Naive B cell (primary cell): ENCODE measurements around the gene ZNF714. TPM values are rescaled to one million over a fixed set of nuclear protein-coding genes. Genes with fewer than 3 reads are reported as not detected.

Source experiments
- ATAC-seq, 2 donors: fragments of 150-1000 bp; cut with Tn5 transposase; 2 replicates each; pipeline ENCODE4 v1.10.0; 2021; ENCODE audit warnings: low read depth in 2 of 2, mild to moderate bottlenecking in 2 of 2, moderate library complexity in 2 of 2
- DNase-seq: peaks from one replicate; pipeline ENCODE4 v3.0.0; 2022
- H3K27ac Mint-ChIP-seq, 6 donors: one replicate each; pipeline ENCODE4 v1.8.0; 2020 to 2022; ENCODE audit warnings: mild to moderate bottlenecking in 6 of 6, mixed read lengths in 6 of 6, moderate library complexity in 5 of 6, inconsistent platforms in 2 of 6
- H3K27me3 Mint-ChIP-seq, 3 donors: one replicate each; pipeline ENCODE4 v1.8.0; 2021 to 2022; ENCODE audit warnings: mixed read lengths in 3 of 3, mild to moderate bottlenecking in 1 of 3
- H3K36me3 Mint-ChIP-seq, 2 donors: one replicate each; pipeline ENCODE4 v1.8.0; 2020 to 2022; ENCODE audit warnings: mixed read lengths in 2 of 2, inconsistent platforms in 1 of 2, mild to moderate bottlenecking in 1 of 2
- H3K4me1 Mint-ChIP-seq, 3 donors: one replicate each; pipeline ENCODE4 v1.8.0; 2020 to 2022; ENCODE audit warnings: mixed read lengths in 3 of 3, inconsistent platforms in 1 of 3, mild to moderate bottlenecking in 1 of 3, moderate library complexity in 1 of 3
- H3K4me3 Mint-ChIP-seq, 8 donors: one replicate each; pipeline ENCODE4 v1.8.0; 2020 to 2022; ENCODE audit warnings: mild to moderate bottlenecking in 8 of 8, mixed read lengths in 8 of 8, moderate library complexity in 8 of 8, inconsistent platforms in 2 of 8
- H3K9me3 Mint-ChIP-seq, 7 donors: one replicate each; pipeline ENCODE4 v1.8.0; 2020 to 2022; ENCODE audit warnings: mixed read lengths in 7 of 7, mild to moderate bottlenecking in 5 of 7, inconsistent platforms in 2 of 7, moderate library complexity in 1 of 7
- polyA plus RNA-seq, 6 donors: library from polyadenylated mRNA; unstranded; fragments of 300-500 nt; fragmentation: Illumina TruSeq; gene quantifications; one replicate each; pipeline ENCODE4 v1.2.3, GENCODE V29; 2021; ENCODE audit warnings: low read depth in 6 of 6

The ZNF714 gene
- polyA plus RNA-seq = 10 to 100 TPM in 3 of 6 donors, 1 to 10 TPM in 3; 2.4 to 16.9 (median 10.5) TPM

GRCh38 chr19:21082011-21082975 is at the start of gene ZNF714:
ZNF714 (plus strand) TSS chr19:21082203; CDS start chr19:21098269, 16,066 bp downstream.
- Mint-ChIP-seq H3K4me1 (peaks cover 6 to 18% (median 16%) of the 10 kb centered on the region in 3 donors), H3K36me3 (no peaks in the 10 kb centered on the region), H3K27ac (peak within 1 kb of the TSS; percentile 85 to 99 (median 95)), H3K27me3 (no peaks in the 10 kb centered on the region), H3K4me3 (peak within 1 kb of the TSS; percentile 96 to 100 (median 100)), H3K9me3 (peaks cover 0 to 2% (median 0%) of the 10 kb centered on the region in 7 donors)
- peak; percentile 72 for DNase-seq
- ATAC-seq = peak; percentile 99 to 100

GRCh38 chr19:21045028-21045427 is 37.0 kb upstream of the ZNF714 start:
- H3K36me3 Mint-ChIP-seq = peaks cover 55 to 62% of the 10 kb centered on the region in 2 donors
- no peak overlapping the region for H3K4me3 Mint-ChIP-seq
- peaks cover 16 to 59% (median 50%) of the 10 kb centered on the region in 7 donors for H3K9me3 Mint-ChIP-seq
- H3K27me3 Mint-ChIP-seq = no peaks in the 10 kb centered on the region
- DNase-seq (no peak), ATAC-seq (no peak)
- peaks cover 13 to 34% (median 25%) of the 10 kb centered on the region in 3 donors for H3K4me1 Mint-ChIP-seq
- peak overlapping the region in 1 of 6 donors; percentile 70 for H3K27ac Mint-ChIP-seq

- DNase-seq (no peak), ATAC-seq (no peak)
- Mint-ChIP-seq H3K27me3 (no peaks in the 10 kb centered on the region), H3K4me1 (peaks cover 13 to 34% (median 25%) of the 10 kb centered on the region in 3 donors), H3K9me3 (peaks cover 16 to 68% (median 50%) of the 10 kb centered on the region in 7 donors), H3K27ac (peak overlapping the region in 1 of 6 donors; percentile 58), H3K4me3 (peak overlapping the region in 1 of 8 donors; percentile 29), H3K36me3 (peaks cover 56 to 61% of the 10 kb centered on the region in 2 donors)
Observed at GRCh38 chr19:21046489-21046888, 35.5 kb upstream of the ZNF714 start.

- Mint-ChIP-seq H3K27ac (peak overlapping the region in 1 of 6 donors; percentile 79), H3K27me3 (no peaks in the 10 kb centered on the region), H3K4me3 (no peak overlapping the region), H3K36me3 (peaks cover 61 to 67% of the 10 kb centered on the region in 2 donors), H3K9me3 (peaks cover 16 to 77% (median 57%) of the 10 kb centered on the region in 7 donors), H3K4me1 (peaks cover 13 to 34% (median 25%) of the 10 kb centered on the region in 3 donors)
- ATAC-seq (peak; percentile 54 to 55), DNase-seq (no peak)
Observed at GRCh38 chr19:21047716-21048115, 34.3 kb upstream of the ZNF714 start.

- no peak overlapping the region for H3K27ac Mint-ChIP-seq
- no peak overlapping the region for H3K4me3 Mint-ChIP-seq
- H3K9me3 Mint-ChIP-seq = peaks cover 0 to 65% (median 37%) of the 10 kb centered on the region in 7 donors
- peaks cover 35 to 39% of the 10 kb centered on the region in 2 donors for H3K36me3 Mint-ChIP-seq
- H3K27me3 Mint-ChIP-seq = no peaks in the 10 kb centered on the region
- ATAC-seq (no peak), DNase-seq (no peak)
- no peaks in the 10 kb centered on the region for H3K4me1 Mint-ChIP-seq
Observed at GRCh38 chr19:21052902-21053301, 29.1 kb upstream of the ZNF714 start.

- Mint-ChIP-seq H3K4me1 (no peaks in the 10 kb centered on the region), H3K36me3 (peaks cover 10 to 24% of the 10 kb centered on the region in 2 donors), H3K4me3 (no peak overlapping the region), H3K27ac (no peak overlapping the region), H3K9me3 (peaks cover 0 to 20% (median 11%) of the 10 kb centered on the region in 7 donors), H3K27me3 (no peaks in the 10 kb centered on the region)
- ATAC-seq = no peak
- DNase-seq = no peak
Observed at GRCh38 chr19:21065336-21065735, 16.7 kb upstream of the ZNF714 start.

- ATAC-seq (no peak), DNase-seq (no peak)
- H3K9me3 Mint-ChIP-seq = peaks cover 0 to 2% (median 0%) of the 10 kb centered on the region in 7 donors
- H3K27ac Mint-ChIP-seq = no peak overlapping the region
- no peaks in the 10 kb centered on the region for H3K27me3 Mint-ChIP-seq
- H3K4me1 Mint-ChIP-seq = peaks cover 6 to 18% (median 16%) of the 10 kb centered on the region in 3 donors
- peak overlapping the region in 1 of 8 donors; percentile 15 for H3K4me3 Mint-ChIP-seq
- no peaks in the 10 kb centered on the region for H3K36me3 Mint-ChIP-seq
Observed at GRCh38 chr19:21084343-21084742, 2.3 kb downstream of the ZNF714 start.

- Mint-ChIP-seq H3K27ac (no peak overlapping the region), H3K36me3 (no peaks in the 10 kb centered on the region), H3K4me1 (peaks cover 6 to 7% (median 6%) of the 10 kb centered on the region in 3 donors), H3K4me3 (no peak overlapping the region), H3K27me3 (no peaks in the 10 kb centered on the region), H3K9me3 (no peaks in the 10 kb centered on the region)
- ATAC-seq (no peak), DNase-seq (no peak)
Observed at GRCh38 chr19:21087871-21088270, 5.9 kb downstream of the ZNF714 start.

GRCh38 chr19:21092109-21092508 is 10.1 kb downstream of the ZNF714 start:
- Mint-ChIP-seq H3K27me3 (no peaks in the 10 kb centered on the region), H3K36me3 (peaks cover 0 to 11% of the 10 kb centered on the region in 2 donors), H3K4me3 (no peak overlapping the region), H3K27ac (peak overlapping the region in 3 of 6 donors; percentile 24 to 85 (median 83)), H3K9me3 (no peaks in the 10 kb centered on the region), H3K4me1 (peaks cover 0 to 8% (median 0%) of the 10 kb centered on the region in 3 donors)
- DNase-seq (no peak), ATAC-seq (no peak)

- Mint-ChIP-seq H3K36me3 (peaks cover 0 to 22% of the 10 kb centered on the region in 2 donors), H3K27ac (no peak overlapping the region), H3K4me1 (peaks cover 0 to 8% (median 0%) of the 10 kb centered on the region in 3 donors), H3K27me3 (no peaks in the 10 kb centered on the region), H3K9me3 (no peaks in the 10 kb centered on the region), H3K4me3 (no peak overlapping the region)
- DNase-seq (no peak), ATAC-seq (no peak)
Observed at GRCh38 chr19:21094347-21095025, 12.5 kb downstream of the ZNF714 start.

GRCh38 chr19:21098291-21098690 is 16.3 kb downstream of the ZNF714 start:
- no peak for DNase-seq
- H3K27me3 Mint-ChIP-seq = no peaks in the 10 kb centered on the region
- peaks cover 0 to 22% of the 10 kb centered on the region in 2 donors for H3K36me3 Mint-ChIP-seq
- H3K27ac Mint-ChIP-seq = no peak overlapping the region
- H3K9me3 Mint-ChIP-seq = no peaks in the 10 kb centered on the region
- H3K4me3 Mint-ChIP-seq = no peak overlapping the region
- ATAC-seq = no peak
- H3K4me1 Mint-ChIP-seq = peaks cover 0 to 8% (median 0%) of the 10 kb centered on the region in 3 donors

- no peaks in the 10 kb centered on the region for H3K4me1 Mint-ChIP-seq
- H3K27ac Mint-ChIP-seq = peak overlapping the region in 3 of 6 donors; percentile 17 to 71 (median 40)
- ATAC-seq = no peak
- H3K4me3 Mint-ChIP-seq = no peak overlapping the region
- H3K36me3 Mint-ChIP-seq = peaks cover 0 to 11% of the 10 kb centered on the region in 2 donors
- no peak for DNase-seq
- H3K9me3 Mint-ChIP-seq = no peaks in the 10 kb centered on the region
- no peaks in the 10 kb centered on the region for H3K27me3 Mint-ChIP-seq
Observed at GRCh38 chr19:21101521-21102242, 19.7 kb downstream of the ZNF714 start.

- Mint-ChIP-seq H3K27me3 (no peaks in the 10 kb centered on the region), H3K27ac (no peak overlapping the region), H3K36me3 (peaks cover 30 to 43% of the 10 kb centered on the region in 2 donors), H3K9me3 (peaks cover under 1 to 26% (median 12%) of the 10 kb centered on the region in 7 donors), H3K4me1 (peaks cover 0 to 3% (median 0%) of the 10 kb centered on the region in 3 donors), H3K4me3 (no peak overlapping the region)
- ATAC-seq (no peak), DNase-seq (no peak)
Observed at GRCh38 chr19:21109116-21109515, 27.1 kb downstream of the ZNF714 start.
